Stimulated activated CD4-positive, alpha-beta T cell treated with anti-CD3 and anti-CD28 coated beads, Interleukin-4, amount 100 ng/mL, for 4 hours (primary cell): Measurements from ENCODE around the gene SAP25.
A peak's percentile ranks its signal among the peaks of the same experiment; 100 is the strongest.
"Not testable (repeated sequence)": the region's sequence is repeated elsewhere in the genome, so short reads cannot be mapped to it uniquely, and the experiment has no call there.

ENCODE experiments used
- DNase-seq, 2 experiments: peaks; one replicate each; pipeline ENCODE4 v3.0.0-alpha.2; 2020

SAP25 gene

GRCh38 chr7:100575206-100575631 lies 1.5 kb upstream of the SAP25 start:
- DNase-seq, result no peak

DNA sequence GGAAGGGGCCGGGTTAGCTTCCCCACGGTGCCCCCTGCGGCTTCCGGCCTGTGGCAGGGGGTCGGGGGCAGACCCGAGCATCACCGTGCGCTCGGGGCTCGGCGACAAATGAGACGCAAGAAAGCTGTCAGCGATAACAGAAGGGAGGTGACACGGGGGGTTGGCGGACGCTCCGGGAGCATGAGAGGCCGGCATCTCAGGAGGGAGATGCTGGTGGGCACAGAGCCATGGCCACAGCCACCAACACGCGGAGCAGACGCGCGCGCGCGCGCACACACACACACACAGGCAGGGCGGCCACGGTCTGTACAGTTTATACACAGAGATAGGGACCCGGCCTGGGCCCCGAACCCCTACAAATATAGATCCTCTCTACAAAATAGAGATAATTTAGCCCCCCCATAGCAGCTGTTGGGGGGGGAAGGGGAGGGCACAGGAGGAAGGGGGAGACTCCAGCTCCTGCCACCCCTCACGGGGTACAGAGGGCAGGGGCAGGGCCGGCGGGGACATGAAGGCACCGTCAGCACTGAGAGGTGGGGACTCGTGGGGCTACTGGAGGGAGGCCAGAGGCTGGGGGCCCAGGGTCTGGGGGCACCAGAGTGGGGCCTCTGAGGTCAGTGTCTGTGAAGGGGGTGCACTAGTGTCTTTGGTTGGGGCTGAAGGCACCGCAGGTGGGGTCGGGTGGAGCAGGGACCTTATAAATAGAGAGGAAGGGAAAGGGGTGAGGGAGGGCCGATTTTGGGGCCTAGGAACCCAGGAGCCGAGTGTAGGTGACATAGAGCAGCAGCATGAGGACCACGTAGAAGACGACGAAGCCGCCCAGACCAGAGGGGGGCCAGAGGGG lies 884 bp upstream of the SAP25 start:
- DNase-seq, result no peak

DNA sequence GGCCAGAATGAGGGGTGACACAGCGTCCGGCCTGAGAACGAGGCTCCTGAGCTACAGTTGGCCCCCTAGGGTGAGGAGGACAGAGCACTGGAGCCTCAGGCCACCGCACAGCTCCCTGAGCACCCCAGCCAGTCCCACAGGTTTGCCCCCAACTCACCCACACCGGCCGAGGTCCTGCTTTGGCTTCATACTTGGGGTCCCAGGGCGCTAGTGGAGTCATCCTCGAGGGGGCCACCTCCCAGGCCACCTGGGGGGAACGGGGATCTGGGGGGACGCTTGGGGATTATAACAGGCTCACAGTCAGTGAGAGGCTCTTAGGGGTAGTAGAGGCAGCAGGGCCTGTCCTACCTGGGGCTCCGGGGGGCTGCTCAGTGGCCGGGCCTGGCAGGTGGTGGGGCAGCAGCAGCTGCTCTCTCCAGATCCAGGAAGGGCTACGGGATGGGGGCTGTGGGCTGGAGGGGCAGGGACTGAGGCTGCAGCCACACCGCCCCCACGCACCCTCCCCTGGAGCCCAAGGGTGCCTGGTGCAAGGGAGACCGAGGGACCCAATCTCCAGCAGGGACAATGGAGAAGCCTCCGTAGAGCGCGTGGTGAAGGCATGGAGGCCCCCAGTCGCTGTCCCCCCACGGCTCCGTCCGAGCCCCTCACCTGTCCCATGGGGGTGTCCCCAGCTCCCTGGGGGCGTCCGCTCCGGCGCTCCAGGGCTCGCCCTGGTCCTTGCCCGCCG lies 588 bp downstream of the SAP25 start:
- DNase-seq, result no peak

DNA sequence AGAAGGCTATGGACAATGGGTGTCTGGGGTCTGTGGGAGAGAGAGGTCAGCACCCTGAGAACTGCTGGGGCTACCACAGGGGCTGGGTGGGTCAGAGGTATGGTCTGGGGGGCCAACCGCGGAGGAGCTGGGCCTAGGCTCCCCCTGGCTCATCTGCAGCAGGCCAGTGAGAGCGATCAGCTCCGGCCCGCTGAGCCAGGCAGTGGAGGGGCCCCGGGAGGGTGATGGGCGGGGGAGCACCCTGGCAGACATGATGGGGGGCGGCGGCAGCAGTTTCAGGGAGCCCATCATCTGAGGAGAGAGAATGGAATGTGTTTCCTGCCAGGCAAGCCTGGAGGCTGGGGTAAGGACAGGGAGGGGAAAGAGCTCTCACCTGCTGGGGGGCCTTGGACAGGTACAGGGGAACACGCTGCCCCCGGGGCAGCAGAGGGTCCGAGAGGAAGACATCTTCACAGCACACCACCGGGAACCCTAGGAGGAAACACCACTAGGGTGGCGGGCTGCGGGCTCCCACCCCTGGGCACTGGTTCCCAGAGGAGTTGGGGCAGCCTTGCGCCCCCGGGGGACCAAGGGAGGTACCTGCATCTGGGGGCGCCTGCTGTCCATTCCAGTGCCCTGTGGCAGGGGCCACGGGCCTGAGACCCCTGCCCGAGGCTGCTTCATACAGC lies 1.3 kb downstream of the SAP25 start:
- no peak for DNase-seq

DNA sequence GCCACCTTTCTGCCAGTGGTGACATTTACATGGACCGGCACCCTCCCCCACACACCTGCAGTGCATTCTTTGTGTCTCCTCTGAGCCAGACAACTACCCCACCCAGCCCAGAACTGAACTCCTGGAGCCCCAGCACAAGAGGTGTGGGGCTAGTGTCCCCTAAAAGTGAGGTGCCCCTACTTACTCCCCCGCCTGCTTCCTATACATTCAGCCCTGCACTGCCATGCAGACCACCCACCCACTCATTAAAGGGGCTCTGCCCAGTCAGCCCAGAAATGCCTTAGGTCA lies 1.9 kb downstream of the SAP25 start:
- no peak for DNase-seq

GRCh38 chr7:100570954-100571828 lies 2.5 kb downstream of the SAP25 start:
- no peak for DNase-seq

GRCh38 chr7:100568896-100569844 lies 4.5 kb downstream of the SAP25 start:
- peak; percentile 26 to 38 for DNase-seq

GRCh38 chr7:100568176-100568895 lies 5.4 kb downstream of the SAP25 start:
- DNase-seq, result no peak

- DNase-seq, result no peak
Measured at GRCh38 chr7:100567751-100568175, 5.9 kb downstream of the SAP25 start.

DNA sequence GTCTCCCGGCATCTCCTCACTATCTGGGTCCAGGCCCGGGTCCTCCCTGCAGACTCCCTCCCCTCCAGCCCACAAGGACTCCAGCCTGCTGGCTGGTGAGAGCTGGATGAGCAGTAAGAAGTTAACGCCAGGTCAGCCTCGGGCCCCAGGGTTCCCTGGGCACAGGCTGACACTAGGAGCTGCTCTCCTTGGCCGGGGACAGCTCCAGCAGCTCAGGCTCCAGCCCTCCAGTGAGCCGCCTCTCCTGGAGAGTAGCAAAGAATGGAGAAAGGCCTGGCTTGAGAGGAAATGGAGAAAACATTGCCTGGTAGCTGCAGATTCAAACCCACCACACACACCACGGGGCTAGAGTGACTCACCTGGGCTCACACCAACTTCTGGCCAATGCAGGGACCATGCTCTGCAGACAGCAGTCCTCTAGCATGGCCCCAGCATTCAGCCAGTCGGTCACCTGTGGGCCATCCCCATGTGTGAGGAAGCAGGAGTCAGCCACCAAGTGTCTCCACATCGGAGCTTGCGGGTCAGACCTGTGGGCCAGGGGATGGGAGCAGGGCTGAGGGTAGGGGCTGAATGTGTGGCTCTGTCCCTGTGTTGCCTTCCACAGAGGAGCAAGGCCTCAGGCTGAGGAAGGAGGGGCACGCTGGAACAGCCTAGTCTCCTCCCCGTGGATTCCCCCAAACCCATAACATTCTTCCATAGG lies 6.5 kb downstream of the SAP25 start:
- no peak for DNase-seq

DNA sequence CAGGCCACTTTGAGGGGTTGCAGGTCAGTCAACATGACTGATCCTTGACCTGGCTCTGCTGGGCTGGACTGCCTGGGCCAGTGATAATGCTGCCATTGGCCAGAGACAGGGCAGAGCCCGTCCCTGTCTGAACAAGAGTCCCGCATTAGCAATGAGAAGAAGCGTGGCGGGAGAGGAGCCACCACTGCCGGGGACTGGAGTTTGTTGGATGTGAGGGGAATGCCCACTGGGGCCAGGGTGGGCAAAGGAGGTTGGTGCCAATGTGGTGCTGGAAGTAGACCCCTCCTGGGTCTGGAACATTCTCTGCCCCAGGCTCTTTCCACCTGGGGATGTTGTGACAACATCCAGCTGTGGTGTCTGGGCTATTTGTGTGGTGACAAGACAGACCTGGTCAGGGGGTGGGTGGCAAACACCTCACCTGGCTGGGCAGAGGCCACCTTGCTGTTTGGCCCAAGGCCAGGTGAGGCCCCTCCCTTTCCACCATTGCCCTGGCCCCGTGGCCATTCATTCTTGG lies 7.6 kb downstream of the SAP25 start:
- DNase-seq, result no peak

DNA sequence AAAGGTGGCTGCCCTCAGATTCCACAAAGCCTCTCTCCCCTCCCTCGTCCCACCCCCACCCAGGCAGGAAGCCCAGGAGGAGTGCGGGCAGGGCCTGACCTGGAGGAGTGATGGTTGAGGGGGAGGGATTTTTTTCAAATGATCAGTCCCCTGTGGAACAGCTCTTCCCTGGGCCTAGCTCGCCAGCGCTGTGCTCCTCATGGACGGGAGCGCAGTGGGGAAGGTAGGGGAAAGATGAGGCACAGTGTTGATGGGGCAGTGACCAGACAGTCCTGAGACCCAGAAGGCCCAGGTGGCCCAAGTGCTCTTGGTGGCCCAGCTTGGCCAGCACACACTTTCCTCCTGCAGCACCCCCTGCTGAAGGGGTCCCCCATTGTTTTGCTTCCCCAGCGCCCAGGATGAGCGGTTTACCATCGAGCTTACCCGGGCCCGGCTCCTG lies 8.5 kb downstream of the SAP25 start:
- no peak for DNase-seq

DNA sequence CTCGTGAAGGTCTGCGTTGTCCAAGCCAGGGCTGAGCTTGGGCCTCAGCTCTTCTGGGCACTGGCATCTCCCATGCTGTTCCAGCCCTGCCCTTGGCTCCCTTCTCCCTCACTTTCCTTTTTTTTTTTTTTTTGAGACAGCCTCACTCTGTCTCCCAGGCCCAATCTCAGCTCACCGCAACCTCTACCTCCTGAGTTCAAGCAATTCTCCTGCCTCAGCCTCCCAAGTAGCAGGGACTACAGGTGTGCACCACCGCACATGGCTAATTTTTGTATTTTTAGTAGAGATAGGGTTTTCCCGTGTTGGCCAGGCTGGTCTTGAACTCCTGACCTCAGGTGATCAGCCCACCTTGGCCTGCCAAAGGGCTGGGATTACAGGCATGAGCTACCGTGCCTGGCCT lies 9.3 kb downstream of the SAP25 start:
- DNase-seq, result not testable (repeated sequence)

DNA sequence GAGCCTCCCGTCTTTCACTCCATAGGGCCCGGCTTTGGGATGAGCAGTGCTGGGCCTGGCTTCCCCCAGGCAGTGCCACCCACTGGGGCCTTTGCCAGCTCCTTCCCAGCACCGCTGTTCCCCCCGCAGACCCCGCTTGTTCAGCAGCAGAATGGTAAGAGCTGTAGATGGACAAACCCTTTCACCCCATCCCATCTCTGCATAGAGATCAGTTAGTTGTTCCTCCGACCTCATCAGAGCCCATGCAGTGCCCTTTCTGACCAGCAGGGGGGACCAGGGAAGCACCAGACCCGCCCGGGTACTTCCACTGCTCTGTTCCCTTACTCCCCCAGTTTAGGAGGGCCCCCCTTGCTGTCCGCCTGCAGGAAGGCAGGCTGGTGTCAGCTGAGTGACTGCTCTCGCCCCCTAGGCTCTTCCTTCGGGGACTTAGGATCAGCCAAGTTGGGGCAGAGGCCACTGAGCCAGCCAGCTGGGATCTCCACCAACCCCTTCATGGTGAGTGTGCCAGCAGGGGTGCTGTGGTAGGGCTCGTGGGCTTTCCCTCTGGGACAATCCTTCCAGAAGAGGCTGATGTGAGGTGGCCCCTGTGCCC lies 9.8 kb downstream of the SAP25 start:
- DNase-seq, result peak; percentile 78 to 86

DNA sequence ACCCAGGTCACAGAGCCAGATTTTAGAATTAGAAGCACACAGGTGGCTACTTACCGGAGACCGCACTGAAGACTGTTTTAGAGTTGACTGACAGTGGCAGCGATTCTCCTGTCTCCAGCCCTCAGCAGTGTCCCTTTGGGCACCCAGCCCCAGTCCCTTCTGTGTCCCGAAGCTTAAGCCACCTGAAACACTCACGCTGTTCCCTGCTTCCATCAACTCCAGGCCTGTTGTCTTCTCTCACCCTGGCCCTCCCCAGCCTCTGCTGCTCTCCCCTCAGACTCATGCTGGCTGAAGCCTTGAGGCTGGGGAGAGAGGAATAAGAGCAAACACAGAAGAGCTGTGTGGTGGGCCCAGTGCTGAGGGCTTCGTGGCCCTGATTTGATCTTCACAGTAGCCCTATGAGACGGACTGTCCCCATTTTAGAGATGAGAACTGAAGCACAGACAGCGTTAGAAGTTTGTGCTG lies 10.6 kb downstream of the SAP25 start:
- DNase-seq, result no peak

- DNase-seq, result no peak
Measured at GRCh38 chr7:100562195-100563099, 11.3 kb downstream of the SAP25 start.

DNA sequence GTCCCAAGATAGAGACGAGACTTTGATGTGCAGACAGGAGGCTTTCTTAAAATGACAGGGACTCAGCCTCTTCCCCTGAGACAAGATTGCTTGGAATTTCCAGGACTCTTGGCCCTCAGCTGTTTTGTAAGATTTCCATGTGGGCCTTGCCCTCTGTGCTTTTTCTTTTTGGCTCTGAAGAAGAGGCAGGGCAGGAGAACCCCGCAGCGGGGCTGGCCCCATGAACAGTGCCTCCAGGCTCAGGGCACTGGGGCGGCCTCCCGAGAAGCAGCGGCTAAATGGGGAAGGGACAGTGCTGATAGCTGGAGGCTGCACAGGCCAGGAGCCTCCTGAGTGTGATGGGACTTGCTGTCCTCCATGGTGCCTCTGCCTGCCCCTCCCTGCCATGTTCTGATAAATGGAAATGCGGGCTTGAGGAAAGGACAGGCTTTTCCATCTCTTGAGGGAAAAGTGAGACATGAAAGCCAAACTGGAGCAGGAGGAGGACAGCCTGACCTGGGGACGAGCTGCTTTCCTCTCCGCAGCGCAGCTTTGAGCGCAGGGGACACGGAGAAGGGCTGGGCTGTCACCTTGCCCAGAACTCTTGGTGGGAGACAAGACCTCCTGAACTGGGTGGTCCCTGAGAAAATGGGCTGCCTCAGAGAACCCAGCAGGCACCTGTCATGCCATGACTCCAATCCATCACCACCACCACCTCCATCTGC lies 12.1 kb downstream of the SAP25 start:
- no peak for DNase-seq

DNA sequence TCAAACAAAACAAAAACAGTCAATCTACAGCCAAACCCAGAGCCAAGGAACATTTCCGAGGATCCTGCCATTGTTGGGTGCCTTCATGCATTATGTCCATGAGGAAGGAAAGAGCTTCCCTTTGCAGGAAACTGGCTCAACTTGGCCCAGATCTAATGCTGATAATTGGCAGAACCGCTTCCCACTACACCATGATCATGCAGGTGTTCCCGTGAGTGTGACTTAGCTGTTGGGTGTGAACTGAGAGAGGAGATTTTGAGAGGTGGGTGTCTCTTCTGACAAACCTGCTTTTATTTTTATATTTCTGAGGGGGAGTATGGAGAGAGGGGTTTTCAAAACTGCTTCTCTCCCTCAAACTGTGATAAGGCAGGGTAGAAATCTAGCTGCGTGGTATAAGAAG lies 14.6 kb downstream of the SAP25 start:
- DNase-seq, result no peak
